Naive thymus-derived CD4-positive, alpha-beta T cell (primary cell): ENCODE data around the gene ENTREP1. TPM values are rescaled to one million over a fixed set of nuclear protein-coding genes. Genes with fewer than 3 reads are reported as not detected.

Experiments
- ATAC-seq: fragments of 150-1000 bp; cut with Tn5 transposase; 2 replicates; pipeline ENCODE4 v1.10.0; 2021; ENCODE audit warnings: mild to moderate bottlenecking, moderate library complexity
- CTCF ChIA-PET: fragments of 350-600 bp; sonication (Branson Sonifier 250); formaldehyde crosslinking; loops from one replicate; lab custom pipeline; 2021; ENCODE audit warnings: antibody characterized with exemption; lab: Charles Lee
- POLR2A ChIA-PET: fragments of 350-600 bp; sonication (Branson Sonifier 250); formaldehyde crosslinking; loops from one replicate; lab custom pipeline; 2021; ENCODE audit warnings: antibody characterized with exemption, inconsistent platforms; lab: Charles Lee
- DNase-seq, 9 donors: peaks; one replicate each; pipeline versions ENCODE4 v3.0.0 to v3.0.0-alpha.2; 2020 to 2022; ENCODE audit warnings: mixed read lengths in 1 of 9
- H3K27ac ChIP-seq: one replicate; pipeline ENCODE4 v1.7.0; 2013; ENCODE audit warnings: mild to moderate bottlenecking, low read depth, low read length, moderate library complexity
- H3K27me3 ChIP-seq, 2 donors: one replicate each; pipeline ENCODE4 v1.7.0; 2013; ENCODE audit warnings: low read length in 2 of 2, mild to moderate bottlenecking in 2 of 2, moderate library complexity in 2 of 2; ENCODE audit not compliant: control insufficient read depth in 2 of 2, insufficient read depth in 2 of 2
- H3K36me3 ChIP-seq, 3 experiments: 1 replicate in 2 of 3; 2 replicates in 1 of 3; pipeline ENCODE4 v1.7.0; 2013; ENCODE audit warnings: low read length in 3 of 3, mild to moderate bottlenecking in 3 of 3, moderate library complexity in 1 of 3; ENCODE audit not compliant: insufficient read depth in 3 of 3, control insufficient read depth in 2 of 3
- H3K4me1 ChIP-seq, 2 donors: one replicate each; pipeline ENCODE4 v1.7.0; 2013; ENCODE audit warnings: low read length in 2 of 2, mild to moderate bottlenecking in 2 of 2, moderate library complexity in 1 of 2; ENCODE audit not compliant: control insufficient read depth in 2 of 2, insufficient read depth in 2 of 2
- H3K4me3 ChIP-seq: 2 replicates; pipeline ENCODE4 v1.7.0; 2013; ENCODE audit warnings: mild to moderate bottlenecking, low read length
- H3K9me3 ChIP-seq, 3 experiments: 1 replicate in 2 of 3; 2 replicates in 1 of 3; pipeline ENCODE4 v1.7.0; 2013; ENCODE audit warnings: low read length in 3 of 3; ENCODE audit not compliant: control insufficient read depth in 2 of 3
- H3K27ac Mint-ChIP-seq, 9 donors: one replicate each; pipeline ENCODE4 v1.8.0; 2020 to 2022; ENCODE audit warnings: mixed read lengths in 9 of 9, mild to moderate bottlenecking in 8 of 9, moderate library complexity in 5 of 9, inconsistent platforms in 2 of 9
- H3K27me3 Mint-ChIP-seq, 5 donors: one replicate each; pipeline ENCODE4 v1.8.0; 2021 to 2022; ENCODE audit warnings: mixed read lengths in 5 of 5, mild to moderate bottlenecking in 1 of 5
- H3K36me3 Mint-ChIP-seq, 5 donors: one replicate each; pipeline ENCODE4 v1.8.0; 2020 to 2022; ENCODE audit warnings: mixed read lengths in 5 of 5, mild to moderate bottlenecking in 3 of 5, inconsistent platforms in 1 of 5
- H3K4me1 Mint-ChIP-seq, 7 donors: one replicate each; pipeline ENCODE4 v1.8.0; 2020 to 2022; ENCODE audit warnings: mixed read lengths in 7 of 7, mild to moderate bottlenecking in 3 of 7, inconsistent platforms in 1 of 7
- H3K4me3 Mint-ChIP-seq, 10 donors: one replicate each; pipeline ENCODE4 v1.8.0; 2020 to 2022; ENCODE audit warnings: mild to moderate bottlenecking in 10 of 10, mixed read lengths in 10 of 10, moderate library complexity in 6 of 10, inconsistent platforms in 2 of 10
- H3K9me3 Mint-ChIP-seq, 11 donors: one replicate each; pipeline ENCODE4 v1.8.0; 2020 to 2022; ENCODE audit warnings: mixed read lengths in 11 of 11, mild to moderate bottlenecking in 4 of 11, inconsistent platforms in 1 of 11, moderate library complexity in 1 of 11
- intact Hi-C, 2 donors: fragments of 100-400 bp; cut with micrococcal nuclease; formaldehyde crosslinking; loops; one replicate each; pipeline ENCODE4 v1.15.1; 2023
- polyA plus RNA-seq, 2 donors: library from polyadenylated mRNA; unstranded; fragments of 300-500 nt; fragmentation: Illumina TruSeq; gene quantifications; one replicate each; pipeline ENCODE4 v1.2.3, GENCODE V29; 2021
- total RNA-seq, 6 experiments: library from RNA in 5 of 6; stranded (reverse) in 5 of 6; gene quantifications; 1 replicate in 5 of 6; 2 replicates in 1 of 6; pipeline ENCODE4 v1.2.3 and lab custom pipeline; 2021 to 2026

ENTREP1 gene
- total and polyA plus RNA-seq, 7 experiments from 2014 or later = not detected

- H3K9me3 Mint-ChIP-seq = no peaks in the 10 kb centered on the region
- Histone ChIP-seq H3K4me3 (no peak overlapping the region), H3K27me3 (no peaks in the 10 kb centered on the region), H3K4me1 (no peaks in the 10 kb centered on the region), H3K27ac (no peak overlapping the region), H3K9me3 (no peaks in the 10 kb centered on the region), H3K36me3 (no peaks in the 10 kb centered on the region)
- ATAC-seq (no peak), DNase-seq (no peak)
- no peaks in the 10 kb centered on the region for H3K36me3 Mint-ChIP-seq
- intact Hi-C loops = loop anchor here in 1 of 2 donors (5.0 to 10.0 kb wide), 2 partner anchors 248 to 375 kb away; partner anchors contain the start of gene APBA1
- POLR2A ChIA-PET = no interaction called here
- H3K4me1 Mint-ChIP-seq = peaks cover 0 to 2% (median 0%) of the 10 kb centered on the region in 7 donors
- no peak overlapping the region for H3K4me3 Mint-ChIP-seq
- CTCF ChIA-PET = no interaction called here
- H3K27ac Mint-ChIP-seq = no peak overlapping the region
- peaks cover 0 to 9% (median 0%) of the 10 kb centered on the region in 5 donors for H3K27me3 Mint-ChIP-seq
Measured at GRCh38 chr9:69427286-69427685, 102.3 kb downstream of the ENTREP1 start.

GRCh38 chr9:69428017-69428785 is 103.2 kb downstream of the ENTREP1 start:
- Histone ChIP-seq H3K27me3 (no peaks in the 10 kb centered on the region), H3K9me3 (no peaks in the 10 kb centered on the region), H3K27ac (no peak overlapping the region), H3K4me1 (no peaks in the 10 kb centered on the region), H3K4me3 (no peak overlapping the region), H3K36me3 (no peaks in the 10 kb centered on the region)
- ChIA-PET POLR2A (no interaction called here), CTCF (no interaction called here)
- Mint-ChIP-seq H3K36me3 (no peaks in the 10 kb centered on the region), H3K4me1 (no peaks in the 10 kb centered on the region), H3K27me3 (peaks cover 0 to 4% (median 0%) of the 10 kb centered on the region in 5 donors), H3K9me3 (no peaks in the 10 kb centered on the region), H3K4me3 (no peak overlapping the region), H3K27ac (no peak overlapping the region)
- DNase-seq (no peak), ATAC-seq (no peak)
- intact Hi-C loops = loop anchor here in 1 of 2 donors (5.0 to 10.0 kb wide), 2 partner anchors 247 to 376 kb away; partner anchors contain the start of gene APBA1

- peaks cover 0 to 4% (median 0%) of the 10 kb centered on the region in 5 donors for H3K27me3 Mint-ChIP-seq
- intact Hi-C loops = loop anchor here in 1 of 2 donors (5.0 to 10.0 kb wide), 2 partner anchors 246 to 377 kb away; partner anchors contain the start of gene APBA1
- POLR2A ChIA-PET = no interaction called here
Measured at GRCh38 chr9:69429281-69429680, 104.3 kb downstream of the ENTREP1 start.

GRCh38 chr9:69430206-69430605 is 105.2 kb downstream of the ENTREP1 start:
- intact Hi-C loops = no loop called here
- ChIA-PET CTCF (no interaction called here), POLR2A (no interaction called here)
- no peaks in the 10 kb centered on the region for H3K27me3 ChIP-seq
- no peak overlapping the region for H3K27ac ChIP-seq
- no peaks in the 10 kb centered on the region for H3K4me1 ChIP-seq
- DNase-seq (no peak), ATAC-seq (no peak)
- H3K36me3 ChIP-seq = no peaks in the 10 kb centered on the region
- H3K27me3 Mint-ChIP-seq = peaks cover 0 to 4% (median 0%) of the 10 kb centered on the region in 5 donors
- H3K27ac Mint-ChIP-seq = no peak overlapping the region
- peaks cover 0 to 2% (median 0%) of the 10 kb centered on the region in 11 donors for H3K9me3 Mint-ChIP-seq
- H3K36me3 Mint-ChIP-seq = peaks cover 0 to 1% (median 0%) of the 10 kb centered on the region in 5 donors
- H3K9me3 ChIP-seq = no peaks in the 10 kb centered on the region
- H3K4me1 Mint-ChIP-seq = no peaks in the 10 kb centered on the region
- H3K4me3 ChIP-seq = no peak overlapping the region
- H3K4me3 Mint-ChIP-seq = no peak overlapping the region

More at GRCh38 chr9:69429281-69429680, 104.3 kb downstream of the ENTREP1 start:
- H3K36me3 ChIP-seq = no peaks in the 10 kb centered on the region
- no peak for DNase-seq
- Mint-ChIP-seq H3K4me1 (no peaks in the 10 kb centered on the region), H3K4me3 (no peak overlapping the region), H3K27ac (no peak overlapping the region), H3K9me3 (no peaks in the 10 kb centered on the region), H3K36me3 (no peaks in the 10 kb centered on the region)
- CTCF ChIA-PET = no interaction called here
- no peak overlapping the region for H3K4me3 ChIP-seq
- H3K9me3 ChIP-seq = no peaks in the 10 kb centered on the region
- no peak overlapping the region for H3K27ac ChIP-seq
- H3K4me1 ChIP-seq = no peaks in the 10 kb centered on the region
- H3K27me3 ChIP-seq = no peaks in the 10 kb centered on the region
- no peak for ATAC-seq

- no peak overlapping the region for H3K4me3 Mint-ChIP-seq
- H3K36me3 ChIP-seq = no peaks in the 10 kb centered on the region
- H3K27ac Mint-ChIP-seq = no peak overlapping the region
- peaks cover 0 to 2% (median 0%) of the 10 kb centered on the region in 11 donors for H3K9me3 Mint-ChIP-seq
- peaks cover 0 to 3% (median 0%) of the 10 kb centered on the region in 5 donors for H3K36me3 Mint-ChIP-seq
- no peak overlapping the region for H3K4me3 ChIP-seq
- no peak overlapping the region for H3K27ac ChIP-seq
- POLR2A ChIA-PET = no interaction called here
- no peaks in the 10 kb centered on the region for H3K9me3 ChIP-seq
- H3K4me1 ChIP-seq = no peaks in the 10 kb centered on the region
- no peaks in the 10 kb centered on the region for H3K27me3 ChIP-seq
- DNase-seq = no peak
- no peaks in the 10 kb centered on the region for H3K4me1 Mint-ChIP-seq
- intact Hi-C loops = no loop called here
- CTCF ChIA-PET = no interaction called here
- peaks cover 0 to 4% (median 0%) of the 10 kb centered on the region in 5 donors for H3K27me3 Mint-ChIP-seq
- no peak for ATAC-seq
Measured at GRCh38 chr9:69431203-69431602, 106.2 kb downstream of the ENTREP1 start.

- intact Hi-C loops = no loop called here
- Mint-ChIP-seq H3K27ac (no peak overlapping the region), H3K36me3 (peaks cover 0 to 3% (median 0%) of the 10 kb centered on the region in 5 donors), H3K4me3 (no peak overlapping the region), H3K9me3 (peaks cover 0 to 2% (median 0%) of the 10 kb centered on the region in 11 donors), H3K27me3 (peaks cover 0 to 4% (median 0%) of the 10 kb centered on the region in 5 donors), H3K4me1 (no peaks in the 10 kb centered on the region)
- CTCF ChIA-PET = no interaction called here
- Histone ChIP-seq H3K27ac (no peak overlapping the region), H3K36me3 (no peaks in the 10 kb centered on the region), H3K27me3 (no peaks in the 10 kb centered on the region), H3K4me3 (no peak overlapping the region), H3K4me1 (no peaks in the 10 kb centered on the region), H3K9me3 (no peaks in the 10 kb centered on the region)
- POLR2A ChIA-PET = no interaction called here
- ATAC-seq = no peak
- no peak for DNase-seq
Measured at GRCh38 chr9:69431777-69432176, 106.8 kb downstream of the ENTREP1 start.
